ENCODE results near the gene CLCNKB. TPM values are rescaled to one million over a fixed set of nuclear protein-coding genes. Genes with fewer than 3 reads are reported as not detected.

The CLCNKB gene
- total RNA-seq, 1 donor from 2014 or later = 0.18 TPM

DNA sequence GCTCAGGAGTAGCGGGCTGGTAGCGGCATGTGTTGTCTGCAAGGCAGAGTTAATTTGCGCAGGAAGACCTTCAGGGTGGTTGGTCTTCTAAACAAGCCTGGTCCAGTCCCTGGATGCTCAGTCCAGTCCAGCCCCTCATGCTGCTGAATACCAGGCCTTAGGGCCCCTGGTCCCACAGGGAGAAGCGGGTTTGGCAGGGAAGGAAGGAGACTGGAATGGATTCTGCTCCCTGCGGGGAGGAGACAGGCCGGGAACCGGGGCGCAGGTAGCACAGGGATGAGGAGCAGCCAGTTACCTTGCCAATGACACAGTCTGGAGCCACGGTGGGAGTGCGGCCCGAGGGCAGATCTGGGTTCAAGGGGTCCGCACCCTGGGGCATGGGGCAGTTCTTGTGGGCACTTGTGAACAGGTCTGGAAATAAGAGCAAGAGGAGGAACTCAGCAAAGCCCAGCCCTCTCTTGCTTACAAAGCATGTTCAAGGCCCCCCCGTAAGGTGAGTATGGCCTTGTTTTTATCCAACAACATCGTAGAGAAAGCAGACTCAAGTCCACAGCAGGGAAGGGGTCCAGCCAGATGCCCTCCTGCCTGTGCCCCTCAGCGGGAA lies 19.7 kb downstream of the CLCNKB start:
- no peaks in the 10 kb centered on the region for H3K9me3 ChIP-seq

DNA sequence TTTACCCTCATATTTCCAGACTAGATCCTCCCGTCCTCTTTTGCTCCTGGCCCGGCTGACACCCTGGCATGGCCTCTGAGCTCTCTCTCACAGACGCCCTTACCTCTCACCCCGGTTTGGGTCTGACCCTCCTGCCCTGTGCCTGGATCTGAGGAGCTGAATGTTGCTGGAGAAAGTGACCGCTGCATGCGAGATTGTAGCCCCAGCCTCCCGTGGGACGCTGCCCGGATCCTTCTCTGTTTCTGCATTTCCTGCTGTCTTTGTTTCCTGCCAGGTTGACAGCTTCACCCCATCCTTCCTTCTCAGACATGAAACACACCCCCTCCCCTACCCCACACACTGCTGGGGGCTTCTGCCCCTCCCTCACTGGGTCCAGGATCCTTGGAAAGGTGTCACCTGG lies 20.3 kb downstream of the CLCNKB start:
- TF ChIP-seq, protein P1, sequence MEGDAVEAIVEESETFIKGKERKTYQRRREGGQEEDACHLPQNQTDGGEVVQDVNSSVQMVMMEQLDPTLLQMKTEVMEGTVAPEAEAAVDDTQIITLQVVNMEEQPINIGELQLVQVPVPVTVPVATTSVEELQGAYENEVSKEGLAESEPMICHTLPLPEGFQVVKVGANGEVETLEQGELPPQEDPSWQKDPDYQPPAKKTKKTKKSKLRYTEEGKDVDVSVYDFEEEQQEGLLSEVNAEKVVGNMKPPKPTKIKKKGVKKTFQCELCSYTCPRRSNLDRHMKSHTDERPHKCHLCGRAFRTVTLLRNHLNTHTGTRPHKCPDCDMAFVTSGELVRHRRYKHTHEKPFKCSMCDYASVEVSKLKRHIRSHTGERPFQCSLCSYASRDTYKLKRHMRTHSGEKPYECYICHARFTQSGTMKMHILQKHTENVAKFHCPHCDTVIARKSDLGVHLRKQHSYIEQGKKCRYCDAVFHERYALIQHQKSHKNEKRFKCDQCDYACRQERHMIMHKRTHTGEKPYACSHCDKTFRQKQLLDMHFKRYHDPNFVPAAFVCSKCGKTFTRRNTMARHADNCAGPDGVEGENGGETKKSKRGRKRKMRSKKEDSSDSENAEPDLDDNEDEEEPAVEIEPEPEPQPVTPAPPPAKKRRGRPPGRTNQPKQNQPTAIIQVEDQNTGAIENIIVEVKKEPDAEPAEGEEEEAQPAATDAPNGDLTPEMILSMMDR (IDR thresholded peaks at IDR 0.05) = no peak
- intact Hi-C loops (cut with DNase I) = no loop called here
- H3K36me3 ChIP-seq = no peaks in the 10 kb centered on the region
- H3K27ac ChIP-seq = no peak overlapping the region
- ATAC-seq (no peak), DNase-seq (no peak)
- no peaks in the 10 kb centered on the region for H3K4me1 ChIP-seq
- no peaks in the 10 kb centered on the region for H3K9me3 ChIP-seq
- H3K4me3 ChIP-seq = no peak overlapping the region
- H3K27me3 ChIP-seq (ENCODE audit: low read depth) = peaks cover 6% of the 10 kb centered on the region

More for the DNA sequence above, 19.7 kb downstream of the CLCNKB start:
- Histone ChIP-seq H3K27ac (no peak overlapping the region), H3K36me3 (no peaks in the 10 kb centered on the region), H3K4me1 (no peaks in the 10 kb centered on the region), H3K27me3 (ENCODE audit: low read depth) (peaks cover 6% of the 10 kb centered on the region), H3K4me3 (no peak overlapping the region)
- no peak for DNase-seq
- intact Hi-C loops (cut with DNase I) = no loop called here
- ATAC-seq = no peak
- TF ChIP-seq, protein P1 (IDR thresholded peaks at IDR 0.05) = no peak

DNA sequence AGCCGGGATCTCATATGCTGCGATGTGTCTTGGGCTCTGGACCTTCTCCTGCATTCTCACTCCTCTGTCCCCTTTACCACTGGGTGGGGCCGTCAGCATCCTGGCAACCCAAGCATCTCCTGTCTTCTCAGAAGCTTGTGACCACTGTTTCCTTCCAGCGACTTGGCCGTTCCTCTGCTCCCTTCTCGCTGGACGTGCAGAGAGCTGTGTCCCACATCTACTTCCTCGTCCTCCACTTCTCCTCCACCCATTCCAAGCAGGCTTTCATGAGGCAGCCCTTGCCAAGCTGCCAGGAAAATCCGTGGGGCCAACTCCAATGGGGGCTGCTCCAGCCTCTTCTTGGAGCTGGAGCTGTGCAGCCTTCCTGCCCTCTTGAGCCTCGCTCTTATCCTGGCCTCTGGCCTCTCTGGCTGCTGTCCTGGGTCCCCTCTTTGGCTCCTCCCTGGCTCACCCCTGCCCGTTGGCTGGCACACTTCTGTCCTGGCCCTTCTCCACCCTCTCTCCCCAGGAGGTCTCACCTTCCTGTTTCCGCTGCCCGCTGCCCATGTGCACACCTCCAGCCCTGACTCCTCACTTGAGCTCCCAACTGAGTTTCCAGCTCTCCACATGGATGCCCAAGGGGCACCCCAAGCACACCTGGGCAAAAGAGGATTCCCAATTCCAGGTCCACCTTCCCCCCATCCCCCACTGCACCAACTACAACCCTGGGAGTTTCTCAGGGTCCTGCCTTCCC lies 21.1 kb downstream of the CLCNKB start:
- Histone ChIP-seq H3K4me3 (no peak overlapping the region), H3K9me3 (no peaks in the 10 kb centered on the region), H3K4me1 (no peaks in the 10 kb centered on the region), H3K27me3 (ENCODE audit: low read depth) (peaks cover 6% of the 10 kb centered on the region), H3K36me3 (no peaks in the 10 kb centered on the region), H3K27ac (no peak overlapping the region)
- TF ChIP-seq, protein P1 (IDR thresholded peaks at IDR 0.05) = no peak
- ATAC-seq (no peak), DNase-seq (no peak)
- intact Hi-C loops (cut with DNase I) = no loop called here

DNA sequence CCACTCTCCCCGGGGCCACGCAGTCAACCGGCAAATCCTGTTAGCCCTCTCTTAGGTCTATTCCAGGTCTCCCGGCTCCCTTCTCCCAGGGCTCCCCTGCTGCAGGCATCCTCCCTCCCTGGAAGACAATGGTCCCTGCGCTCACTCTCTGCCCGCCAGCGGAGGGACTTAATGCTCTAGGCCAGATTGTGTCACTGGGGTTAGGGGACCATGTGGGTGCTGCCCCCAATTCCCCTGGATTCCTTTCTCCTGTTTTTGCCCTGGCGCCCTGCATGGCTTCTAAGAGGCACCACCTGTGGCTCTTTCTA lies 21.6 kb downstream of the CLCNKB start:
- TF ChIP-seq, protein P1 (IDR thresholded peaks at IDR 0.05) = no peak
- ATAC-seq (no peak), DNase-seq (no peak)
- H3K4me3 ChIP-seq = no peak overlapping the region
- H3K27me3 ChIP-seq (ENCODE audit: low read depth) = peaks cover 6% of the 10 kb centered on the region
- no peaks in the 10 kb centered on the region for H3K36me3 ChIP-seq
- intact Hi-C loops (cut with DNase I) = no loop called here
- H3K9me3 ChIP-seq = no peaks in the 10 kb centered on the region
- no peak overlapping the region for H3K27ac ChIP-seq
- H3K4me1 ChIP-seq = no peaks in the 10 kb centered on the region

DNA sequence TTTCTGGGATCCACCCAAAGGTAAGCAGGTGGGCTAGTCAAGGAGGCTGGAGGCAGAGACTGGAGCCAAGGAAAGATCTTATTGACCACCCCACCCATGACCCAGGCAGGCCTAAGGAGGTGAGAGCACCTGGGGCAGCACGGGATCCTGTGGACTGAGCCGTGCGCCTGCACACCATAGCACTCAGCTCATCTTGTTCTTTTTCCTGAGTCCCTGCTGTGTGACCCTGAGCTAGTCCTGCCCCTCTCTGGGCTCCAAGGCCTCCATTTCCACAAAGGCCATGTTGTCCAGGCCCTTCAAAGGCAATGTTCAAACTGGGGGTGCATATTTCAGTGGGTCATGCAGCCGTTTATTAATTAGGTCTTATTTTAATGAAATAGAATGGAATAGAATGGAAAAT lies 22.7 kb downstream of the CLCNKB start:
- TF ChIP-seq, protein P1 (IDR thresholded peaks at IDR 0.05) = no peak
- Histone ChIP-seq H3K4me1 (no peaks in the 10 kb centered on the region), H3K9me3 (no peaks in the 10 kb centered on the region), H3K27me3 (ENCODE audit: low read depth) (peaks cover 6% of the 10 kb centered on the region), H3K4me3 (no peak overlapping the region), H3K27ac (no peak overlapping the region), H3K36me3 (no peaks in the 10 kb centered on the region)
- ATAC-seq = no peak
- DNase-seq = no peak
- intact Hi-C loops (cut with DNase I) = no loop called here
